K562 (cell line): ENCODE data around the gene PAFAH1B1. TPM values are rescaled to one million over a fixed set of nuclear protein-coding genes. Genes with fewer than 3 reads are reported as not detected.

Experiments
- HLTF ChIP-seq: fragments of 450-650 bp; IDR thresholded peaks from 2 replicates; pipeline ENCODE4 v1.6.1; 2016
- KLF13 ChIP-seq: fragments of 450-650 bp; IDR thresholded peaks from 2 replicates; pipeline ENCODE4 v1.6.1; 2016; ENCODE audit warnings: missing genetic modification characterization, low read depth, mild to moderate bottlenecking, missing compliant biosample characterization, moderate library complexity, borderline replicate concordance
- LEF1 ChIP-seq: fragments of 450-650 bp; IDR thresholded peaks from 2 replicates; pipeline ENCODE4 v1.6.1; 2016; ENCODE audit warnings: mild to moderate bottlenecking
- NBN ChIP-seq: fragments of 450-650 bp; IDR thresholded peaks from 2 replicates; pipeline ENCODE4 v1.6.1; 2016; ENCODE audit warnings: low read depth, mild to moderate bottlenecking
- NCOA6 ChIP-seq: fragments of 450-650 bp; IDR thresholded peaks from 2 replicates; pipeline ENCODE4 v1.6.1; 2017; ENCODE audit warnings: mild to moderate bottlenecking
- NCOR1 ChIP-seq: fragments of 450-650 bp; IDR thresholded peaks from 2 replicates; pipeline ENCODE4 v1.6.1; 2016; ENCODE audit warnings: mild to moderate bottlenecking, moderate library complexity
- NONO ChIP-seq, 2 experiments: fragments of 200-400 bp in 1 of 2; fragments of 450-650 bp in 1 of 2; formaldehyde crosslinking in 1 of 2; IDR thresholded peaks; 2 replicates each; pipeline ENCODE4 v1.6.1; 2017; ENCODE audit warnings: low read depth in 2 of 2, mild to moderate bottlenecking in 2 of 2, moderate library complexity in 2 of 2, low read length in 1 of 2
- POLR2H ChIP-seq: IDR thresholded peaks from 2 replicates; pipeline ENCODE4 v1.6.1; 2016; ENCODE audit warnings: missing genetic modification characterization, low read depth, mild to moderate bottlenecking, control low read depth, missing compliant biosample characterization, moderate library complexity
- PYGO2 ChIP-seq: fragments of 450-650 bp; IDR thresholded peaks from 2 replicates; pipeline ENCODE4 v1.6.1; 2016; ENCODE audit warnings: mild to moderate bottlenecking, missing genetic modification characterization, moderate library complexity, missing compliant biosample characterization
- RAD21 ChIP-seq, 2 experiments: fragments of 250-450 bp in 1 of 2; fragments of 450-650 bp in 1 of 2; sonication (Bioruptor Pico) in 1 of 2; formaldehyde crosslinking in 1 of 2; IDR thresholded peaks in 1 of 2; conservative IDR thresholded peaks in 1 of 2; 2 replicates each; pipeline versions ENCODE4 v1.4.0 to v1.8.0; 2020 to 2022; ENCODE audit warnings: mild to moderate bottlenecking in 2 of 2, moderate library complexity in 1 of 2
- RBM25 ChIP-seq: fragments of 200-400 bp; formaldehyde crosslinking; IDR thresholded peaks from 2 replicates; pipeline ENCODE4 v1.6.1; 2018; ENCODE audit warnings: low read length, low read depth, moderate library complexity; ENCODE audit not compliant: severe bottlenecking
- RCOR1 ChIP-seq, 2 experiments: IDR thresholded peaks; 2 replicates each; pipeline ENCODE4 v1.6.1; 2012; ENCODE audit warnings: low read depth in 2 of 2, low read length in 2 of 2, borderline replicate concordance in 1 of 2, improper control_type of control experiment in 1 of 2
- SAP30 ChIP-seq: fragments of 200-600 bp; sonication (generic); IDR thresholded peaks from 2 replicates; pipeline ENCODE4 v1.6.1; 2012; ENCODE audit warnings: borderline replicate concordance, low read depth, mild to moderate bottlenecking, moderate library complexity, low read length, control low read depth, inconsistent platforms; ENCODE audit not compliant: insufficient read depth, poor library complexity, severe bottlenecking
- SMAD2 ChIP-seq: fragments of 150-350 bp; IDR thresholded peaks from 2 replicates; pipeline ENCODE4 v1.6.1; 2014; ENCODE audit warnings: low read depth, mild to moderate bottlenecking, low read length
- TAF9B ChIP-seq: fragments of 450-650 bp; IDR thresholded peaks from 2 replicates; pipeline ENCODE4 v1.6.1; 2018; ENCODE audit warnings: mild to moderate bottlenecking; ENCODE audit not compliant: partially characterized antibody
- USF1 ChIP-seq: sonication (generic); formaldehyde crosslinking; IDR thresholded peaks from 2 replicates; pipeline ENCODE4 v1.9.0; 2022; ENCODE audit warnings: mild to moderate bottlenecking, missing genetic modification reagents
- ZBED1 ChIP-seq: IDR thresholded peaks from 2 replicates; pipeline ENCODE4 v1.6.1; 2014
- ZBTB17 ChIP-seq: fragments of 450-650 bp; formaldehyde crosslinking; IDR thresholded peaks from 2 replicates; pipeline ENCODE4 v1.4.0; 2020; ENCODE audit warnings: mild to moderate bottlenecking
- ZNF217 ChIP-seq: sonication (generic); formaldehyde crosslinking; IDR thresholded peaks from 2 replicates; pipeline ENCODE4 v1.8.0; 2022; ENCODE audit warnings: mild to moderate bottlenecking, missing genetic modification reagents
- ZNF224 ChIP-seq: sonication (generic); formaldehyde crosslinking; IDR thresholded peaks from 2 replicates; pipeline ENCODE4 v1.8.0; 2022; ENCODE audit warnings: mild to moderate bottlenecking, missing genetic modification reagents
- polyA plus RNA-seq, 8 experiments: library from polyadenylated mRNA; depleted of rRNA in 4 of 8; stranded (reverse) in 5 of 8; unstranded in 3 of 8; fragments of >200 nt; fragmentation: Nextera tagmentation in 2 of 8; fragmentation: Illumina TruSeq in 1 of 8; extraction: Ambion mirVana in 2 of 8; extraction: Trizol in 1 of 8; gene quantifications; 2 replicates each; pipeline versions ENCODE4 v1.2.1 to v1.2.3, GENCODE V29; 2011 to 2014; ENCODE audit warnings: inconsistent platforms in 1 of 8, missing spikeins in 1 of 8
- total RNA-seq, 7 experiments: library from RNA; depleted of rRNA in 6 of 7; stranded (reverse); fragments of >200 nt in 6 of 7; fragmentation: Illumina TruSeq in 2 of 7; extraction: Trizol in 2 of 7; gene quantifications; 2 replicates each; pipeline versions ENCODE4 v1.2.1 to v1.2.3, GENCODE V29; 2011 to 2021; ENCODE audit warnings: low replicate concordance in 1 of 7
- TF ChIP-seq, protein P1 (sequence below): fragments of 450-650 bp; formaldehyde crosslinking; IDR thresholded peaks from 2 replicates; pipeline ENCODE4 v1.4.0; 2022; ENCODE audit warnings: mild to moderate bottlenecking, moderate library complexity

Gene PAFAH1B1
- total and polyA plus RNA-seq, 9 of the 15 experiments (the other 6 are each of a cell fraction or from before 2014, with no cell fraction given): 23.3 to 66.4 (median 40.2) TPM

DNA sequence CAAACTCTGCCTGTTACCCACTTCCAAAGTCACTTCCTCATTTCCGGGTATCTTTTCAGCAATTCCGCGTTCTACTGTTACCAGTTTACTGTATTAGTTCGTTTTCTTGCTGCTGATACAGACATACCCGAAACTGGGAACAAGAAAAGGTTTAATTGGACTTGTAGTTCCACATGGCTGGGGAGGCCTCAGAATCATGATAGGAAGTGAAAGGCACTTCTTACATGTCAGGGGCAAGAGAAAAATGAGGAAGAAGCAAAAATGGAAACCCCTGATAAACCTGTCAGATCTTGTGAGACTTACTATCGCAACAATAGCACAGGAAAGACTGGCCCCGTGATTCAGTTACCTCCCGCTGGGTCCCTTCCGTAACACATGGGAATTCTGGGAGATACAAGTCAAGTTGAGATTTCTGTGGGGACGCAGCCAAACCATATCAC is 30.9 kb downstream of the PAFAH1B1 start (continued):
- TF ChIP-seq SAP30: no peak
- peak; percentile 70 for TF ChIP-seq NCOR1
- TF ChIP-seq NONO (IDR thresholded peaks at IDR 0.05; ENCODE audit: low read depth in 2 of 2, low read length in 1 of 2): no peak
- TF ChIP-seq NBN: no peak; the same call in 1 of the 2 replicates
- no peak for TF ChIP-seq SMAD2
- TF ChIP-seq TAF9B: no peak
- no peak for TF ChIP-seq POLR2H (tag)
- TF ChIP-seq RBM25: no peak
- no peak for TF ChIP-seq HLTF
- TF ChIP-seq KLF13 (tag): no peak
- no peak for TF ChIP-seq NCOA6
- no peak for TF ChIP-seq RAD21 (CRISPR knock-in tag; conservative IDR thresholded peaks at IDR 0.05 in 1 of 2, IDR thresholded peaks at IDR 0.05 in 1 of 2)
- no peak for TF ChIP-seq ZNF217 (CRISPR knock-in tag)
- no peak for TF ChIP-seq PYGO2 (tag)
- TF ChIP-seq RCOR1 (IDR thresholded peaks at IDR 0.05; ENCODE audit: borderline replicate concordance in 1 of 2, low read depth in 2 of 2, low read length in 2 of 2): peak; percentile 77 to 99; a peak in 3 of 4 replicates
- no peak for TF ChIP-seq USF1 (CRISPR knock-in tag)
- TF ChIP-seq, protein P1, sequence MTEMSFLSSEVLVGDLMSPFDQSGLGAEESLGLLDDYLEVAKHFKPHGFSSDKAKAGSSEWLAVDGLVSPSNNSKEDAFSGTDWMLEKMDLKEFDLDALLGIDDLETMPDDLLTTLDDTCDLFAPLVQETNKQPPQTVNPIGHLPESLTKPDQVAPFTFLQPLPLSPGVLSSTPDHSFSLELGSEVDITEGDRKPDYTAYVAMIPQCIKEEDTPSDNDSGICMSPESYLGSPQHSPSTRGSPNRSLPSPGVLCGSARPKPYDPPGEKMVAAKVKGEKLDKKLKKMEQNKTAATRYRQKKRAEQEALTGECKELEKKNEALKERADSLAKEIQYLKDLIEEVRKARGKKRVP (CRISPR knock-in tag): no peak
- no peak for TF ChIP-seq LEF1
- TF ChIP-seq ZNF224 (CRISPR knock-in tag): no peak
- TF ChIP-seq ZBED1: peak; percentile 99
- TF ChIP-seq ZBTB17 (CRISPR knock-in tag): no peak
